HG03575 (cell line): ENCODE measurements around the gene ADGRG6.
"Not testable (repeated sequence)": the region's sequence is repeated elsewhere in the genome, so short reads cannot be mapped to it uniquely, and the experiment has no call there.

ENCODE experiments used
- ATAC-seq: cut with Tn5 transposase; IDR thresholded peaks from one replicate; pipeline ENCODE4 v1.9.1; 2021; ENCODE audit not compliant: unreplicated experiment, insufficient number of reproducible peaks, low FRiP score; ENCODE audit errors: extremely low read depth

The ADGRG6 gene

GRCh38 chr6:142454196-142454595, 152.4 kb downstream of the ADGRG6 start:
- ATAC-seq, result not testable (repeated sequence)

GRCh38 chr6:142454848-142455247, 153.0 kb downstream of the ADGRG6 start:
- ATAC-seq, result not testable (repeated sequence)

DNA sequence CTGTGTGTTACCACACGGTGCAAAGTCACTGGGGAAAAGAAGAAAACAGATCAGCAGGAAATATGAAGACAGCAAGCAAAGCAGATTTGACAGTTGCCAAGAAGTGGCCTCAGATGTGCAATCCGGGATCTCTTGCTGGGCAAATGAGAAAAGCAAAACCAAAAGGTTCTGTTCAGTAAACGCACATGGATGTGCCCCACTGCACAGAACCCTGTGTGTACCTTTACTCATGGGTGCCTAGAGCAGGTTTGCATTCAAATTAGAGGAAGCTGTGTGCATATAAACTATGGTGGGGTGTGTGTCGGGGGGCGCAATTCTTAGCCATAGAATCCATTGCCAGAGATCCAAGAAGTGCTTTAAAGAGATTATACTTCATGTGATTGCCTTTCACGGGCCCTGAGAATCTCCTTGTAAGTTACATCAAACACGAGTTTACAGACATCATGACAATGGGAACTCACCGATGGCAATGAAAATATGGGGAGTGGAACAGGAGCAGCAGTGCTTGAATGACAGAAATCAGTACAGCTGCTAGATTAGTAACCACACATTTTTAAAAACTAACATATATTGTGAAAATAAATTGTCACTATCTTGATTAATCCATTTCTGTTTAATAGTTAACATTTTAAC, 154.3 kb downstream of the ADGRG6 start:
- ATAC-seq, result no peak

- no peak for ATAC-seq
These were observed 156.0 kb downstream of the ADGRG6 start for GRCh38 chr6:142457638-142458406.

- ATAC-seq, result no peak
These were observed 157.0 kb downstream of the ADGRG6 start for GRCh38 chr6:142458836-142459235.

- no peak for ATAC-seq
These were observed 157.5 kb downstream of the ADGRG6 start for GRCh38 chr6:142459271-142459670.

GRCh38 chr6:142462260-142462659, 160.5 kb downstream of the ADGRG6 start:
- no peak for ATAC-seq

DNA sequence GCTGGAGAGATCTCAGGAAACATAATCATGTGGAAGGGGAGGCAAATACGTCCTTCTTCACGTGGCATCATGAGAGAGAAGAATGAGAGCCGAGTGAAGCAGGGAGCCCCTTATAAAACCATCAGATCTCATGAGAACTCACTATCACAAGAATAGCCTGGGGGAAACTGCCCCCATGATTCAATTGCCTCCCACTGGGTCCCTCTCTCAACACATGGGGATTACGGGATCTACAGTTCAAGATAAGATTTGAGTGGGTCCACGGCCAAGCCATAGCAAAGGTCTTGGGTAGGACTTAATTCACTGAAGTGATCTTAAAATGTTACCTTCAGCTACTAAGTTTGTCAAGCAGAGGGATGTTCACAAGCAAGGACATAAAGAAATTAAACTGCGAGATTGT, 162.2 kb downstream of the ADGRG6 start:
- ATAC-seq, result no peak

- no peak for ATAC-seq
These were observed 167.4 kb downstream of the ADGRG6 start for GRCh38 chr6:142469220-142469619.

DNA sequence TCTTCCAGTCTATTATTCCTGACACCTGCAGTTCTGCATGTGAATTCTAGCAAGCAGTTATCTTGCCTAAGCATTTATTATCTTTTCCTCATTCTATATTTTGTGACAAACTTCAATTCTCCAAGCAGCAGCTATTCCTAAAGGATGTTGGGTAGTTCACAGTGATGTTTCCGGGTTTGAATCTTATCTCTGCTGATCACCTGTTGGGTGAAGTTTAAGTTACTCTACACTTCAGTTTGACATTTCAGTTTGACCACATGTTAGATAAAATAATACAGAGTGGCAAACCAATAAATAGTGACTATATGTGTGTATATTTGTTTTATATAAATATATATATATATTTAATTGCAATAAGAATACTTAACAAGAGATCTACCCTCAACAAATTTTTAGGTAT, 168.6 kb downstream of the ADGRG6 start:
- ATAC-seq, result no peak

DNA sequence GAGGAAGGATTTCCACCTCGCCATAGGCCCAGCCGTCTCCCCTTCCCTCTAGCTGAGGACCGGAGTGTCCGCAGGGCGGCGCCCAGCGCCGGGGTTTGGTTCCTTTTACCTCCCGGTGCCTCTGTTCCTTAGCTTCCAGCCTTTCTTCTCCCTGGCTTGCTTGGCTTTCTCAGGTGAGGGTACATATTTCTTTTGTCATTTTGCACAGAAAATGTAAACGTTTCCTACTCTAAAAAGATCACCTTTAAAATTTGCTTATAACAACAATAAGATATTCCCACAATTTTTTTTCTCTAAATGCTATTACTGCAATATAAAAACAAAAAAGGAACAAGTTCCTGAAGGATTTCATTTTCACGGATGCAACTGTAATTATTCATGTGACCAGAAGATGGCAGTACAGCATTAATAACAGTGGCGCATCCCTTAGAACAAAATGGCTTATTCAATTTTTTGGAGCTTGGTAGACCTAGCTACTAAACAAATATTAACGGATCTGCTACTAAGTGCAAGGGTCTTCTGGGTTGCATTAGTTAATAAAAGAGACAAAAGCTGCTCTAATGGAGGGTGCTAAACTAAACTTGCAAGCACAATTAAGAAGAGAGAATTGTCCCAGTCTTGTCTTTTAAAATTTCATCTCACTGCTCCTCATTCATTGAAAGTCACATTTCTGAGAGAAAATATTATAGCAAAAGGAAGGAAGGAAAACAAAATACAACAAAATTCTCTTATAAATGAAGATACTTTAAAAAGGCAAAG, 172.9 kb downstream of the ADGRG6 start:
- no peak for ATAC-seq

GRCh38 chr6:142476452-142476851, 174.6 kb downstream of the ADGRG6 start:
- no peak for ATAC-seq

DNA sequence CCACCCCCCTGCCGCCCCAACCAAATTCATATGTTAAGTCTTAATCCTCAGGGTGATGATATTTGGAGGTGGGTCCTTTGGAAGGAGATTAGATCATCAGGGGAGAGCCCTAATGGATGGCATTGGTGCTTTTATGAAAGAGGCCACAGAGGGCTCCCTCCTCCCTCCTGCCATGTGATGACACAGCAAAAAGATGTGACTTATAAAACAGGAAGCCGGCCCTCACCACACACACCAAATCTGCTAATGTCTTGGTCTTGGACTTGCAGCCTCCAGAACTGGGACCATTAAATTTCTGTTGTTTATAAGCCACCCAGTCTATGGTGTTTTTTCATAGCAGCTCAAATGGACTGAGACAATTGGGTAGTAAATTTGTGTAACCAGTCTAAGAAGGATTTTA, 176.3 kb downstream of the ADGRG6 start:
- no peak for ATAC-seq

- no peak for ATAC-seq
These were observed 179.7 kb downstream of the ADGRG6 start for GRCh38 chr6:142481466-142481865.

GRCh38 chr6:142482249-142482648, 180.4 kb downstream of the ADGRG6 start:
- no peak for ATAC-seq

DNA sequence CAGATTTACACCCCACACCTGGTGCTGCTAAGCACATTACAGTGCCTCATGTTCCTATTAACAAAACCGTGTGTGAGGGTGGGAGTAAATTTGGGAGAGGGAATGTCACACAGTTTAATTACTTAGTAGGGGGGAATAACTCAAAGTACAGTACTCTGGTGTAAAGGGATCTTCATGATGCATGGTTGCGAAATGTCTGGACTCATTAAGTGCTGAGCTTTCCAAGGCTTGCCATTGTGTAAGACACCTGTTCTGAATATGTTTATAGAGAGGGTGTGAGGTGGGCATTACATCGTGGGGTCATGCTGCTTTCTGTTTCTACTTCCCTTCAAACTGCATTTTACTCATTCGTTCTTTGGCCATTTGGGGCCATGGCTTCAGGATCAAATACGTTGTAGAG, 181.2 kb downstream of the ADGRG6 start:
- no peak for ATAC-seq

DNA sequence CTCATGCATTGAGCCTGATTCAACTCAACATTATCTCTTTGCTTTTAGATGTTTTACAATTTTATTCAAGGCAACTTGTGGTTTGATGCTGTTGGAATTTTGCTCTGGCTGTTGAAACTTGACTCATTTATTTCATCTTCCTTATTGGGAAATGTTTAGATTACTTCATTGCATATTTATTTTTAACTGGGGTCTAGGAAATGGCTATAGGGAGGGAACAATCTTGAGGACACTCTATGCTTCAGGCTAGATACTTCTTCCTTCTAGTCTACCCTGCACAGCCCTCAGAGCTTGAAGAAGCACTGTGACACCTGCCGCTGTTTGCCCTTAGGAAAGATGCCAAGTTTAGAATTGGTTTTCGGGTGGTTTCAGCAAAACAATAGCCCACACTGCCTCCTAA, 183.4 kb downstream of the ADGRG6 start:
- no peak for ATAC-seq

- ATAC-seq, result no peak
These were observed 188.2 kb downstream of the ADGRG6 start for GRCh38 chr6:142489722-142490610.
